UCSD-AML1 (cell line): ENCODE measurements around the gene CES4A.
"Not testable (repeated sequence)": the region's sequence is repeated elsewhere in the genome, so short reads cannot be mapped to it uniquely, and the experiment has no call there.

Experiments
- DNase-seq: peaks from one replicate; lab custom pipeline; 2025; ENCODE audit not compliant: unreplicated experiment; lab: John Stamatoyannopoulos, UW

CES4A gene

GRCh38 chr16:66955363-66956153 lies 32.8 kb upstream of the CES4A start:
- not testable (repeated sequence) for DNase-seq

GRCh38 chr16:66956154-66956457 lies 32.3 kb upstream of the CES4A start:
- DNase-seq: not testable (repeated sequence)

GRCh38 chr16:66958857-66959703 lies 29.3 kb upstream of the CES4A start:
- no peak for DNase-seq

- no peak for DNase-seq
Measured at GRCh38 chr16:66959704-66960161, 28.7 kb upstream of the CES4A start.

- no peak for DNase-seq
Measured at GRCh38 chr16:66960270-66960669, 28.1 kb upstream of the CES4A start.

- peak; percentile 85 for DNase-seq
Measured at GRCh38 chr16:66961065-66961744, 27.2 kb upstream of the CES4A start, which contains the start of gene CES3. CES3 (plus strand) TSS chr16:66961266; CDS start chr16:66961308, 42 bp downstream.

- peak; percentile 46 for DNase-seq
Measured at GRCh38 chr16:66961914-66962313, 26.5 kb upstream of the CES4A start.

- no peak for DNase-seq
Measured at GRCh38 chr16:66964049-66964448, 24.3 kb upstream of the CES4A start.

- no peak for DNase-seq
Measured at GRCh38 chr16:66968847-66969246, 19.5 kb upstream of the CES4A start.

GRCh38 chr16:66970775-66971720 lies 17.3 kb upstream of the CES4A start:
- DNase-seq: no peak

GRCh38 chr16:66972983-66973382 lies 15.4 kb upstream of the CES4A start:
- no peak for DNase-seq

GRCh38 chr16:66973716-66974115 lies 14.7 kb upstream of the CES4A start:
- DNase-seq: no peak

- DNase-seq: not testable (repeated sequence)
Measured at GRCh38 chr16:66974156-66974931, 14.0 kb upstream of the CES4A start.

GRCh38 chr16:66974932-66975246 lies 13.5 kb upstream of the CES4A start:
- not testable (repeated sequence) for DNase-seq

- DNase-seq: no peak
Measured at GRCh38 chr16:66975302-66975893, 13.0 kb upstream of the CES4A start.

GRCh38 chr16:66976746-66977145 lies 11.6 kb upstream of the CES4A start:
- DNase-seq: no peak

- peak; percentile 81 for DNase-seq
Measured at GRCh38 chr16:66977341-66978113, 10.9 kb upstream of the CES4A start.

- peak; percentile 60 for DNase-seq
Measured at GRCh38 chr16:66979011-66979717, 9.2 kb upstream of the CES4A start.
